ENCODE data around the gene METAP1D. TPM values are rescaled to one million over a fixed set of nuclear protein-coding genes. Genes with fewer than 3 reads are reported as not detected.

The METAP1D gene
- total RNA-seq, 1 donor from 2014 or later = 6.3 TPM

DNA sequence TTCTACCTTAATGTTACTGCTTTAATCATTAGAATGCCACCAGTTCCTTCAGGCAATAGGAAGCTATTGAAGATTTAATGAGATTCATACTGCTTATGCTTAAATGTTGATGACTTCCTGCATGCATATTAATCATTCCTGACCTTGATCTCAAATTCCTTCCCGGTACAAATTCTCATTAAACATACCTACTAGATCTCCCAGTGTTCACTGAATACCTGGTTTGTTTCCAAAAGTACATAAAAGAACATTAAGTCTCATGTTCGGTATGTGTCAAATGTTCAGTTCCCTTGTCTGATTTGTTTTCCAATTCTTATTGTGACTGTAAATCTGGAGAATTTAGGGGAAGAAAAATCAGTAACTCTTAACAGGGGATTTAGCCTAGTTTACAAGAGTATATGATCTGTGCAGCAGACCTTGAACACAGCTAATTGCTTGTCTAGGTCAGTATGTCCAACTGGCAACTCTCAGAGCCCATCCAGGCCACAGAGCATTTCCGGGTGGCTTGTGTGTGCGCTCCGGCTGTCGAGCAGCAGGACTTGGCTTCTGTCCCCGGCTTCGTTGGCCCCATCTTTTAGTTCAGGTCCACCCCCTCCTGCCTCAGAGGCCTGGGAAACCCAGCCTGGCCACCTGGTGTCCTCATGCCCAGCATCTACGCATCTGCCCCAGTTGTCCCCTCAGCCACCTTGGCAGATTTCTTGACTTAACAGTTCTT is 13.1 kb downstream of the METAP1D start:
- Histone ChIP-seq H3K36me3 (ENCODE audit: control insufficient read depth, insufficient read depth, low read length) (no peaks in the 10 kb centered on the region), H3K27me3 (ENCODE audit: control insufficient read depth, insufficient read depth, low read length) (no peaks in the 10 kb centered on the region), H3K4me3 (ENCODE audit: low read depth, low read length) (no peak overlapping the region)
- no peak for DNase-seq (ENCODE audit: low read depth)
- no peak for TF ChIP-seq CTCF (IDR thresholded peaks at IDR 0.05; ENCODE audit: insufficient read depth, low read length, poor library complexity, severe bottlenecking)

DNA sequence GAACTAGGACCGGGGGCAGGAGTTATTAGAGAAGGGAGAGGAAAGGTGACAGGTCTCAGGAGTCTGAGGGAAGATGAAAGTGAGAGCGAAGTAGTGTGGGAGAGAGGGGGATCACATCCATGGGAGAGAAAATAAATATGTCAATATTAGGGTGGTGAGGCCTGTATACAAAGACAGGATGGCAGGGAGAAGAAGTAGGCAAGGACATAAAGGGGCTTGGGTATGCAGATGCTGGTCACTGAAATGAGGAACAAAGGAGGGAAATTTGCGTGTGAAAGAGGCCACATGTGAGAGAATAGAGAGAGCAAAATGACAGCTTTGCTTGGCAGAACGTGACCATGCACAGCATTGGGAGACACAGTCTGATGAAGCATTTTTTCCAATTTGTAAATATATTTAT is 13.6 kb downstream of the METAP1D start:
- Histone ChIP-seq H3K27me3 (ENCODE audit: control insufficient read depth, insufficient read depth, low read length) (no peaks in the 10 kb centered on the region), H3K36me3 (ENCODE audit: control insufficient read depth, insufficient read depth, low read length) (no peaks in the 10 kb centered on the region), H3K4me3 (ENCODE audit: low read depth, low read length) (no peak overlapping the region)
- no peak for DNase-seq (ENCODE audit: low read depth)
- TF ChIP-seq CTCF (IDR thresholded peaks at IDR 0.05; ENCODE audit: insufficient read depth, low read length, poor library complexity, severe bottlenecking) = no peak

- no peak for DNase-seq (ENCODE audit: low read depth)
- H3K27me3 ChIP-seq (ENCODE audit: control insufficient read depth, insufficient read depth, low read length) = no peaks in the 10 kb centered on the region
- TF ChIP-seq CTCF (IDR thresholded peaks at IDR 0.05; ENCODE audit: insufficient read depth, low read length, poor library complexity, severe bottlenecking) = no peak
- no peaks in the 10 kb centered on the region for H3K36me3 ChIP-seq (ENCODE audit: control insufficient read depth, insufficient read depth, low read length)
- no peak overlapping the region for H3K4me3 ChIP-seq (ENCODE audit: low read depth, low read length)
Measured at GRCh38 chr2:172021074-172021931, 21.6 kb downstream of the METAP1D start.

GRCh38 chr2:172021955-172022354 is 22.2 kb downstream of the METAP1D start:
- Histone ChIP-seq H3K27me3 (ENCODE audit: control insufficient read depth, insufficient read depth, low read length) (no peaks in the 10 kb centered on the region), H3K4me3 (ENCODE audit: low read depth, low read length) (no peak overlapping the region), H3K36me3 (ENCODE audit: control insufficient read depth, insufficient read depth, low read length) (no peaks in the 10 kb centered on the region)
- TF ChIP-seq CTCF (IDR thresholded peaks at IDR 0.05; ENCODE audit: insufficient read depth, low read length, poor library complexity, severe bottlenecking) = no peak
- DNase-seq (ENCODE audit: low read depth) = no peak

DNA sequence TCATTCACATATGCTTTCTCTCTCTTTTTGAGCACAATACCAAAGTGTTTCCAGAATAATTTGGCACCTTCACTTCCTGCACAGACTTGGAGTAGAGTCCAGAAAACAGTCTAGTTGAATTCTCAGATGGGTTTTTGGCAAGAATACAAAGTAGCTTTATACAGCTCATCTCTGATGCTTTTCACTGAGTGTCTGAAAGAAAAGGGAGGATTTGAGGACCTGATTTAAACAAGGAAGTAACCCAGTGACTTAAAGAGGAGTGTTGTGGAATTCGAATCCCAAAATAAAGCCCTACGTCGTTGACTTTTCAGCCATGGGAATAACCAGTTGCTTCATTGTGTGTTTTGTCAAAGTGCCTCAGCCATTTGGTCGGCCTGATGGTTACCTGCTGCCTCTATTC is 31.8 kb downstream of the METAP1D start:
- Histone ChIP-seq H3K27me3 (ENCODE audit: control insufficient read depth, insufficient read depth, low read length) (no peaks in the 10 kb centered on the region), H3K4me3 (ENCODE audit: low read depth, low read length) (no peak overlapping the region), H3K36me3 (ENCODE audit: control insufficient read depth, insufficient read depth, low read length) (no peaks in the 10 kb centered on the region)
- no peak for TF ChIP-seq CTCF (IDR thresholded peaks at IDR 0.05; ENCODE audit: insufficient read depth, low read length, poor library complexity, severe bottlenecking)
- DNase-seq (ENCODE audit: low read depth) = no peak
